Ectodermal cell (in vitro differentiated cells): ENCODE data around the gene DNAH1.

Source experiments
- H3K27ac ChIP-seq: 2 replicates; pipeline ENCODE4 v1.7.0; 2013; ENCODE audit warnings: mild to moderate bottlenecking, low read depth, low read length; ENCODE audit not compliant: insufficient read depth, poor library complexity, severe bottlenecking
- H3K27me3 ChIP-seq: 2 replicates; pipeline ENCODE4 v1.7.0; 2013; ENCODE audit warnings: mild to moderate bottlenecking, low read length; ENCODE audit not compliant: insufficient read depth, control insufficient read depth, poor library complexity, severe bottlenecking
- H3K36me3 ChIP-seq: one replicate; pipeline ENCODE4 v1.7.0; 2013; ENCODE audit warnings: low read length; ENCODE audit not compliant: control insufficient read depth, insufficient read depth
- H3K4me1 ChIP-seq: one replicate; pipeline ENCODE4 v1.7.0; 2013; ENCODE audit warnings: low read length; ENCODE audit not compliant: control insufficient read depth, insufficient read depth
- H3K4me3 ChIP-seq: 2 replicates; pipeline ENCODE4 v1.7.0; 2013; ENCODE audit warnings: low read depth, low read length, control low read depth; ENCODE audit not compliant: insufficient read depth
- H3K9me3 ChIP-seq: 2 replicates; pipeline ENCODE4 v1.7.0; 2013; ENCODE audit warnings: mild to moderate bottlenecking, low read length, moderate library complexity; ENCODE audit not compliant: control insufficient read depth
- WGBS, 2 experiments: methylation state at CpG; one replicate each; pipeline ENCODE4 v1.1.7; 2013; ENCODE audit warnings: missing lambda C conversion rate in 2 of 2; 5-methylcytosine and 5-hydroxymethylcytosine counted together

DNAH1 gene

GRCh38 chr3:52432225-52432624, 116.1 kb downstream of the DNAH1 start:
- Histone ChIP-seq H3K9me3 (no peaks in the 10 kb centered on the region), H3K27ac (no peak overlapping the region), H3K4me1 (peaks cover 12% of the 10 kb centered on the region), H3K4me3 (no peak overlapping the region), H3K36me3 (no peaks in the 10 kb centered on the region), H3K27me3 (no peaks in the 10 kb centered on the region)
- 90 to 93% methylated on average over 6 of the region's 6 CpGs for WGBS, 2 experiments

- no peaks in the 10 kb centered on the region for H3K36me3 ChIP-seq
- H3K27me3 ChIP-seq = no peaks in the 10 kb centered on the region
- H3K4me1 ChIP-seq = peaks cover 12% of the 10 kb centered on the region
- no peak overlapping the region for H3K4me3 ChIP-seq
- no peaks in the 10 kb centered on the region for H3K9me3 ChIP-seq
- 87 to 89% methylated on average over 4 of the region's 4 CpGs for WGBS, 2 experiments
- no peak overlapping the region for H3K27ac ChIP-seq
Observed at GRCh38 chr3:52432691-52433141, 116.6 kb downstream of the DNAH1 start.

GRCh38 chr3:52433328-52433995, 117.3 kb downstream of the DNAH1 start:
- no peaks in the 10 kb centered on the region for H3K36me3 ChIP-seq
- WGBS, 2 experiments = 71 to 76% methylated on average over 9 to 10 of the region's 10 CpGs
- no peak overlapping the region for H3K4me3 ChIP-seq
- no peaks in the 10 kb centered on the region for H3K9me3 ChIP-seq
- H3K4me1 ChIP-seq = peaks cover 12% of the 10 kb centered on the region
- no peaks in the 10 kb centered on the region for H3K27me3 ChIP-seq
- no peak overlapping the region for H3K27ac ChIP-seq

GRCh38 chr3:52433996-52434479, 117.9 kb downstream of the DNAH1 start:
- Histone ChIP-seq H3K27me3 (no peaks in the 10 kb centered on the region), H3K4me1 (peaks cover 12% of the 10 kb centered on the region), H3K9me3 (no peaks in the 10 kb centered on the region), H3K36me3 (no peaks in the 10 kb centered on the region), H3K4me3 (no peak overlapping the region), H3K27ac (peak overlapping the region; percentile 36)
- WGBS, 2 experiments = 87 to 91% methylated on average over 6 of the region's 6 CpGs

- H3K27me3 ChIP-seq = no peaks in the 10 kb centered on the region
- 87 to 88% methylated on average over 9 of the region's 9 CpGs for WGBS, 2 experiments
- peaks cover 12% of the 10 kb centered on the region for H3K4me1 ChIP-seq
- H3K27ac ChIP-seq = no peak overlapping the region
- no peaks in the 10 kb centered on the region for H3K36me3 ChIP-seq
- H3K4me3 ChIP-seq = no peak overlapping the region
- no peaks in the 10 kb centered on the region for H3K9me3 ChIP-seq
Observed at GRCh38 chr3:52434491-52435115, 118.5 kb downstream of the DNAH1 start.

- H3K4me1 ChIP-seq = peaks cover 12% of the 10 kb centered on the region
- H3K27ac ChIP-seq = no peak overlapping the region
- no peaks in the 10 kb centered on the region for H3K9me3 ChIP-seq
- no peaks in the 10 kb centered on the region for H3K36me3 ChIP-seq
- H3K4me3 ChIP-seq = no peak overlapping the region
- no peaks in the 10 kb centered on the region for H3K27me3 ChIP-seq
- 93 to 95% methylated on average over 32 of the region's 32 CpGs for WGBS, 2 experiments
Observed at GRCh38 chr3:52435246-52436101, 119.4 kb downstream of the DNAH1 start.

- Histone ChIP-seq H3K9me3 (no peaks in the 10 kb centered on the region), H3K27ac (no peak overlapping the region), H3K4me1 (peaks cover 12% of the 10 kb centered on the region), H3K27me3 (no peaks in the 10 kb centered on the region), H3K4me3 (no peak overlapping the region), H3K36me3 (no peaks in the 10 kb centered on the region)
- WGBS, 2 experiments = 91% methylated on average over 12 to 13 of the region's 13 CpGs
Observed at GRCh38 chr3:52436500-52437149, 120.5 kb downstream of the DNAH1 start.

- no peak overlapping the region for H3K27ac ChIP-seq
- H3K9me3 ChIP-seq = no peaks in the 10 kb centered on the region
- H3K36me3 ChIP-seq = no peaks in the 10 kb centered on the region
- no peak overlapping the region for H3K4me3 ChIP-seq
- H3K27me3 ChIP-seq = no peaks in the 10 kb centered on the region
- 94 to 95% methylated on average over 15 of the region's 15 CpGs for WGBS, 2 experiments
- peaks cover 12% of the 10 kb centered on the region for H3K4me1 ChIP-seq
Observed at GRCh38 chr3:52437326-52438103, 121.4 kb downstream of the DNAH1 start.

- Histone ChIP-seq H3K9me3 (no peaks in the 10 kb centered on the region), H3K36me3 (no peaks in the 10 kb centered on the region), H3K4me3 (no peak overlapping the region), H3K4me1 (peaks cover 11% of the 10 kb centered on the region), H3K27me3 (no peaks in the 10 kb centered on the region), H3K27ac (no peak overlapping the region)
- WGBS, 2 experiments = 94% methylated on average over 6 of the region's 6 CpGs
Observed at GRCh38 chr3:52438104-52438376, 121.9 kb downstream of the DNAH1 start.
